HG03196 (cell line): ENCODE measurements around the gene RYR3.

ENCODE experiments used
- ATAC-seq: cut with Tn5 transposase; IDR thresholded peaks from one replicate; pipeline ENCODE4 v1.9.1; 2021; ENCODE audit not compliant: unreplicated experiment

Gene RYR3

DNA sequence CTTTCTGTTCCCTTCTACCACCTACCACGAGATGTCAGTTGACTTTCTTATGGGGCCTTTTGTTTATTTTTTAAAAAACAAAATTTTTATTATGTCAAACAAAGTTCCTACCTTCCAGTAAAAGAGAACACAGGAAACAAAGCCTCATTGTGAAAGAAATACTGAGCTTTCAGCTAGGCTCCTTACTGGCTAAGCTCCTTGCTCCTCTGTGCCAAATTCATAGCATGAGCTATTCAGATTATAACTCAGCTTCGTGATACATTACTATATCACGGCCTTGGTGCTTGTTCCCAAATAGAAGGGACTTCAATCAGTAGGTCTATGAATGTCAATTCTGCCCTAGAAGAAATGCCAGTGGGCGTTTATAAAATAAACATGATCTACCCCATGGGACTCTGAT is 511.7 kb downstream of the RYR3 start:
- no peak for ATAC-seq

DNA sequence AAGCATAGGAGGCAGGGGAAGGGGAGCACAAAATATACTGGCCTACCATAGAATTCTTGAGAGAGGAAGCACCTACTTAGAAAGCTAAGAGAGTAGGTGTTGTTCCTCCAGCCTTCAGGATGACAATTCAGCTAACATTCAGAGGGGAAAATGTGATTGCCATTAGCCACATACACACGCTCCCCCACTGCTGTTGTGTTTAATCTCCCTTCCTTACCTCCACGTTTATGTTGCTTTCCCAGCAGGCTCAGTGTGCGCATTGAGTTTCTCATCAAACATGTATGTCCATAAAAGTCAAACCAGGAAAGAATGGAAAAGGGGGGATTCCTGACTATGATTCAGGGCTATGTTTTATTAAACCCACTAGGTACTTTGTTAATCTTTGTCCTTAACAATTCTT is 512.4 kb downstream of the RYR3 start:
- ATAC-seq, result no peak

DNA sequence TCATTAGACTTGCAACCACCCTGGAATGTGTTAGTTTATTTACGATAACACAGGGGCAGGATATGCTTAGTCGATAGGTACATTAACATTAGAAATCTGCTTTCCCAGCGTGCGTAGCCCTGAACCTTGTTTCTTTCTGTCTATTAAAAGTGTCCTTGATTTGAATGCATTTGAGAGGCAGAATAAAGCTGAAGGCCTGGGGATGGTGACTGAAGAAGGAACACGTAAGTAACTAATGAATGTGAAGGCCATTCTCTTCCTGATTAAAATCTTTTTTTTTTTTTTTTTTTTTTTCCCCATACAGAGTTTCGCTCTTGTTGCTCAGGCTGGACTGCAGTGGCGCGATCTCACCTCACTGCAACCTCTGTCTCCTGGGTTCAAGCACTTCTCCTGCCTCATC is 514.7 kb downstream of the RYR3 start:
- no peak for ATAC-seq

DNA sequence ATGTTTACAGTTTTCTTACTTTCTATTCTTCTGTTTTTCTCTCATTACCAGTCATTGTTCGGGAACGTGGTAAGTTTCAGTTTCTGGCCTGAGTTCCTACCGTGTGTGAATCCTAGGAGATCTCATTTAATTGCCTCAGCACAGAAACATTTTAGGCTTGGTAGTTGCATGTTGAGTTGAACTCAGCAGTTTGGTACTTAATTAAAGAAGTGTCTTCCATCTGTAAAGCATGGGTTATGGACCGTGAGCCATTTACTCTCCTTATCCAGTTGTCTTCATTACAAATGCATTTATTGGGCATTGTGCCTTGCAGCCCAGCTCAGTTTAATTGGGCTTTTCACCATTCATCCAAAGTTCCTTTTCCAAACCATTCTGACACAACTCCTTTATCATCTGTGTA is 515.4 kb downstream of the RYR3 start:
- no peak for ATAC-seq

DNA sequence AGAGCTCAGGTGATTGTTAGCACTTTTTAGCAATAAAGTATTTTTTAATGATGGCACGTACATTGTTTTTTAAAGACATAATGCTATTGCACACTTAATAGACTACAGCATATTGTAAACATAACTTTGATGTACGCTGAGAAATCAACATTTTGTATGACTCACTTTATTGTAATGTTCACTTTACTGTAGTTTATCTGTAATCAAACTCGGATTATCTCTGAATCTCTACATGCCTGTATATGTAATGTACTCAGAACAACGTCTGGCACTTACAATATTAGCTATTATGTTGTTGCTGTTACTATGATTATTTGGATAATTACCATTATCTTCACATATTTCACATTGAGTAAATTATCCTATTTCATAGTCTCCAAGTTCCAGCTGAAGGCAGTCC is 519.6 kb downstream of the RYR3 start:
- ATAC-seq, result no peak

DNA sequence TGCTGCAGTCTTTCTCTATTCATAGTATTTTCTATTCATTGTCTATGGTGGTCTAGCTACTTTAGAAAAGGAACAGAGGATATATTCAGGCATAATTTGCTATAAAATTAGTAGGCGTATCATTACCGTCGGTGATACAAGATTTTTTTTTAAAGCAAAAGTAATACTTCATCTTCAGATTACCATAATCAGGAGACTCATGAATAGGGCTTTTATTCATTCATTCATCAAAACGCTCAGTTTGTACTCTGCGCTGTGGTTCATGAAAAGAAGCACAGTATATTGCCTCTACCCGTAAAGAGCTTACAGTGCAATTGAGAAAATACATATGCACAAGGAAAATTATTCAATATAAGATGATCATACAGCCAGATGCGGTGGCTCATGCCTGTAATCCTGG is 520.9 kb downstream of the RYR3 start:
- no peak for ATAC-seq

DNA sequence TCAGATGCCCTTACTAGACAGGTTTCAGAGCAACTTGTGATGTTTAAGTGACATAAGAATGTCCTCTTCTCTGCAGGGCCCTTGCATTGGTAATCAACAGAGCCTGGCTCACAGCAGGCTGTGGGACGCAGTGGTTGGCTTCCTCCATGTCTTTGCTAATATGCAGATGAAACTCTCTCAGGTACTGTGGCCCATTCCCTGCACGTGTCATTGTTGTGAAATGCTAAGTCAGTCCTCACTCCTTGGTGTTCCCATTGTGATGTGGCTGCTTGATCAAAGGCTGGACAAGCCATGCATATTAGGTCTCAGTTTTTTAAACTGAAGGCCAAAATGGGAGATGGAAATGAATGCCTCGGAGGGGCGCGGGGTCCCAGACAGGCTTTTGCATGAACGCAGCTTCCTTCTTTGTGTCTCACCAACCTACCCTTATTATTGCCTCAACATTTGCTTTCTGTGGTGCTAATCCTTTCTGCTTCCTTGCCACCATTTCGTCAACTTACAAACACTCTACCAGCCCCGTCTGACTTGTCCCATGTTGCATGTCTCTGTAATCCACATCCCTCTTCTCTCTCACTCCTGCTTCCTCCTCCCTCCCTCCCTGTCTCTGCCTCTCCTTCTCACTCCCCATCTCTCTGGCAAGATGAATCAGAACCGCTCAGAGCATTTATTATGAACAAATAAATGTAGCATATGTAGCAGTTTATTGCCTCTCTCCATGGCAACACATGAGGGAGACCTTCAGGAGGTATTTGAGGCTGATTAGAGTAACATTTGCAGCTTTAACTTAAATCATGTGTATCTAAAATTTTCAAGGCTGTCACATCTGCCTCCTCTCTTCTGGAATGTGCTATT is 524.4 kb downstream of the RYR3 start:
- no peak for ATAC-seq

DNA sequence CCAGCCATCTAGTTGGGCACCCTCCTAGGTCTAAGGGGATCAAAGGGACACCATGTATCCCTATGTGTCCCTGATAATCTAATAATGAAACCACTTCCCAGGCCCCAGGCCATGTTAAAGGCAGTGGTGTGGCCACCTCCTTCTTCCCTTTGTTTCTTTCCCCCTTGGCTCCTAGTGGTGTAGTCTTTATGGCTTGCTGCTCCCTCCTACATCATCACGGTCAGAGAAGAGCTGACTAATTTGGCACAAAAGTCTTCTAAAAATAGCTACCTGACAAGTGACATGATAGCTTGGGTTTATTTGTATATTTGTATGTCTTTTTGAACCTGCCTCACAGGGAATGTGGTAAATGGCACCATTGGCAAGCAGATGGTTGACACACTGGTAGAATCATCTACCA is 526.5 kb downstream of the RYR3 start:
- no peak for ATAC-seq

DNA sequence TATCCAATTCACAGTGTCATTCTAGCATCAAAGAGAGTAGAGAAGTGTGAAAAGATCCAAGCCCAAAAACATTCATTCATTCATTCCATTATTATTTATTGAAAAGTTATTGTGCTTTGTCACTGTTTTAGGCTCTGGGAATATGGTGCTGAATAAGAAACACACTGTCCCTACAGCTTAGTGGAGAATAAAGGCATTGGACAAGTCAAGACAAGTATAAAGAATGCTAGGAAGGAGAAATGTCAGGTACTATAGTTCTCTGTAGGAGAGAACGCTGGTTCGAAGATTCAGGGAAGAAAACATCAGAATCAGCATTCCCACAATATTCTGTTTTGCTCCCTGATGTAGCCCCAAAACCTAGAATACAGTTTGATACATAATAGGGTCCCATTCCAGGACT is 528.8 kb downstream of the RYR3 start:
- no peak for ATAC-seq

DNA sequence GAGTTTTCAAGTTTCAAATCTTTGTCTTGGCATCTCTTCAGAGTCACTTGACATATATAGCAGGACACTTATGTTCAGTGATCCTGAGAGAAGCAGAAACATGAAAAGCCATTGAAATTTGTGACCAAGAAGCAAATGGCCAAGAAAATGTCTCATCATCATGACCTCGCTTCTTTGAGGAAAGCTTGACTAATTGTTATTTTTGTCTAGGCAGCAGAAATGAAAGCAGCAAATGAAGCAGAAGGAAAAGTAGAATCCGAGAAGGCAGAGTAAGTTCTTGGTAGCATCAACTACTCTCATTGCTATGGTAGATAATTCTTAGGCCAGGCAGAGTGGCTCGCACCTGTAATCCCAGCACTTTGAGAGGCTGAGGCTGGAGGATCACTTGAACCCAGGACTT is 529.8 kb downstream of the RYR3 start:
- ATAC-seq, result no peak

DNA sequence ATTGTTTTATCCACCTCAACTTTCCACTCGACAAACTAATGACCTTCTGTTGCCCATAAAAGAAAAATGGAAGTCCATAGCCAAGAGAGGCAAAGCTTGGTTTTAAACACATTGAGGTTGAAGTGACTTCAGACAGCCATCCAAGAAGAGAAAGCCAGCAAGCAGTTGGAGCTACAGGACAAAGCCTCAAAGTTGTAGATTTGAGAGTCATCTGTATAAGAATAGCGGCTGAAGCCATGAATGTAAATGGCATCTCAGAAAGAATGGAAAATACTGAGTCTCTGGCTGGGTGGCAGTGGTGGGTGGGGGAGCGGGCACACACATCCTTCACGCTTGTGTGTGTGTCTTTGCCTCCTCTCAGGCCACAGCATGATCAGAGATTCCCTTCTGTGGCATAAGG is 533.4 kb downstream of the RYR3 start:
- ATAC-seq, result no peak

DNA sequence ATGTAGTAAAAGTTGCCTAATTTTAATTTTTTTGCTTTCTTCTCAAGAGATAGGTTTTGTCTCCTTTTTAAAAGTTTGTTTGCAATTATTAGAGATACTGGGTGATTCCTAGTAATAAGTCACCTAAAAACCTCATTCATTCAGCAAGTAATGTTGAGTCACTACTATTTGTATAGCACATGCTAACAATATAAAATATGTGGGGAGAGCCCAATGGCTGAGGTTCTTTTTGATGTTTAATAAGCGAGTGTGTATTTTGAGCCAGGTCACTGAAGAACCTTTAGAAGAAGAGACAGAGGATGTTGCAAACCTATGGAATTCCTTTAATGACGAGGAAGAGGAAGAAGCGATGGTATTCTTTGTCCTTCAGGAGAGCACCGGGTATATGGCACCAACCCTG is 533.8 kb downstream of the RYR3 start:
- ATAC-seq, result no peak

DNA sequence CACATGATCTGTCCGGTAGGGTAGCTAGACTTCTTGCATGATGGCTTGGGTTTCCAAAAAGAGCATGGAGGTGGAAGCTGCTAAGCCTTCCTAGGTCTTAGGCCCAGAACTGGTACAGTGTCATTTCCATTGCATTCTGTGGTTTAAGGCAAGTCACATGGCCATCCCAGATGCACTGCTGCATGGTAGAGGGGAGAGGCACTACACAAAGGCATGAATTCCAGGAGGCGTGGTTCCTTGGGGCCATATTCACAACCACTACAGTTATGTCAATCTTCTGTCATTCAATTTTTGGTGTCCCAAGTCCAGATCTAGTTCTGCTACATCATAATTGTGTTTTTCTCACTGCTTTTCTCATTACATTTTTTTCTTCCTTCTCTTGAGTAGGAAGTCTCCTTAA is 535.4 kb downstream of the RYR3 start:
- no peak for ATAC-seq

DNA sequence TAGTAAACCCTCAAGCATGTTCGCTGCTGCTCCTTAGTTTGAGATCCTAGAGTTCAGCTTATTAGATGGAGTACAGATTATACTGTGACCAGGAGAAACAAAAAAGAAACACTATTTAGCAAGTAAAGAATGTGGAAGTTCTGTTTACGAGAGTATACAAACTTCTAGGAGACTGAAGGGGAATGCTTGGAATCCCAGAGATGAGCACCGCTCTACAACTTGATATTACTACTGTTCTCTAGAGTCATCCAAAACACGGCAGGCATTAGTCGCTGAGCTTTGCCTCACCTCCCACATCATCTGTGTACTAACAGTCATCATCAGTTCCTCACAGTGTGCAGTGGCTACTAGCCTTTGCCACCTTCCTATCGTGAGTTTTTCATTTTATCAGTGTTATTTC is 536.1 kb downstream of the RYR3 start:
- ATAC-seq, result no peak

DNA sequence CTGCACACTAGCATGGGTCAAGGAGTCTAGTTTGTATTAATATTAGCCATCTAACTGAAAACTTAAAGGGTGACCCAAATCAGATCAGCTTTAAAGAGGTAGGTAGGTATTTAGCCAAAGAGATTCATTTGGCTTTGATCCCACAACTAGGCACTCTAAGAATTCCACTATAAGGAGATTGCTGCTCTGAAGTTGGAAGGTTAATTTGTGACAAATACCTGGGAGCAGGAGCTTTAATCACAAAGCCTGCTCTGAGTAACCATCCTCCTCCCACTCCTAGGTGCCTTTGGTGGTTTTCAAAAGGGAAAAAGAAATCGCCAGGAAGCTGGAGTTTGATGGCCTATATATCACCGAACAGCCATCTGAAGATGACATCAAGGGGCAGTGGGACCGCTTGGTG is 537.2 kb downstream of the RYR3 start:
- no peak for ATAC-seq

DNA sequence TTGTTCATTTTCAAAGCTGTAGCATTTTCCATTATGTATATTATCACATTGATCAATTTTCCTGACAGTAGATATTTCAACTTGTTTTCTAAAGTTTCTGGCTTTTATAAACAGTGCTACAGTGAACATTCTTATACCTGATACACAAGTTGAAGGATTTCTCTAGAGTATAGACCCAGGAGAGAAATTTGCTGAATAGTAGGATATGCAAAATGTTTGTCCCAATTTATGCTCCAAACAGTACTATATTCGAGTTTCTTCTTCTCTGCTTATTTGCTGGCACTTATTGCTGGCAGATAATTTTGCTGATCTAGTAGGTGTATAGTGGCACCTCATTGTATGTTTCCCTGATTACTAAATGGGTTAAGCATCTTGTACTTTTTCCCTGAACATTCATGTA is 540.3 kb downstream of the RYR3 start:
- ATAC-seq, result no peak

DNA sequence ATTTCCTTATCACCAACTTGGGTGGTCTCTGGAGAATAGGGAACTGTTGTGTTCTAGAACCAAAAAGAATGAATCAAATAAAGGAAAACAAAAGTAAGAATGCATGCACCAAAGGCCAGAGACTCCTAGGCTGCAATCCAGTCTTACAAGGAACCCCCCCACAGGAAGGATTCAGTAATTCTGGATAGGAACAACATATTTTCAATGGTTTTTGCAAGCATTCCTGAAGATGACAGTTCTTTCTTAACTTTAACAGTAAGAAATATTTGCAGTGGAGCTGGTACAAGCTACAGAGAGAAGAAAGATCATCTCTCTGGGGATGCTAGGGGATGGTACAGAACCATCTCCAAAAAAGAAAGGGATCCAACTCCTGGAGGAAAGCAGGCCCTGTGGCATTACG is 541.3 kb downstream of the RYR3 start:
- ATAC-seq, result no peak

DNA sequence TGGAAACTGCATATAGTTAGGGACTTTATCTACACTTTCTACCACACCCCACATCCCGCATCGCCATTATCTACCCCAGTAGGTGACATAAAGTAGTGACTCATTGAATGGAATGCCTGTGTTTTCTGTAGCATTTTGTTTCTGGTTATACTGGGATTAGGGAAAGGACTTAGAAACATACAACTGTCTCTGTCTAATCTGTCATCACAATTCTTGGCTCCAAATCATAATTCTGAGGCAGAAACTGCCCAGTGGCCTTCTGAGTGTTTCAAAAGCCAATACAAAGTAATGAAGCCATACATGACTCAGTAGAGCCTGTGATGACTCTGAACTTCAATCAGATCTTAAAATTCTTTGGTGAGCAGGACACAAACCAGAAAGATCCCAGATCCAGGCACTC is 541.8 kb downstream of the RYR3 start:
- no peak for ATAC-seq

DNA sequence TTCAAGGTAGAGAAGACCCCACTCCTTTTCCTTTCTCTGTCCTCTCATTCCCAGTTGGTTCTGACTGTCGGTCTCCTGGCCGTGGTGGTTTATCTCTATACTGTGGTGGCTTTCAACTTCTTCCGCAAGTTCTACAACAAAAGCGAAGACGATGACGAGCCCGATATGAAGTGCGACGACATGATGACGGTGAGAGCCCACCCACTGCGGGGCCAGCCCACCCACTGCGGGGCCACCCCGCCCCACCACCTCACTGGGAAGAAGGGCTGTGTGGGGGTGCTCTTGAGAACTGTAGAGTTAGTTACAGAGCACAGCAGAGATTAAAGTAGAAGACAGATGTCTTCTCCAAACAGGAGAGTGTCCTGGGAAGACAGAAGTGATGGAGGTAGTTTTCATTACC is 547.0 kb downstream of the RYR3 start:
- ATAC-seq, result no peak

DNA sequence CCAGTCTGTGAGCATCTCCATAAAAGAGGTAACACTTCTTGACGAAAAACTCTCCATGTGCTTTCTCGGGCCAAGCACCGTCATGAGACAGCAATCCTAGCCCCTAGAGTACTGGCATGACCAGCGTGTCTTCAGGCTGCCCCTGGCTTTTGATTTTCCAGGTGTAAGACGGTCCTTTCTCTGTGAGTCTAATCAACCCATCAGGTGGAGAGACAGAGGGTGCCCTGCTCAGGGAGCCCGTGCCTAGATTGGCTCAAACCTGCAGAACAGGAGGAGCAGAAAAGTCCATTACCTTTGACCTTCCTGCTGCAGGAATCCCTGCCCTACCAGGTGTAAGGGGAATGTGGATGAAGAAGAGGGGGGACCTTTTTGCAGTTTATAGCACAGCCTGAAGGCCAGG is 548.1 kb downstream of the RYR3 start:
- no peak for ATAC-seq

DNA sequence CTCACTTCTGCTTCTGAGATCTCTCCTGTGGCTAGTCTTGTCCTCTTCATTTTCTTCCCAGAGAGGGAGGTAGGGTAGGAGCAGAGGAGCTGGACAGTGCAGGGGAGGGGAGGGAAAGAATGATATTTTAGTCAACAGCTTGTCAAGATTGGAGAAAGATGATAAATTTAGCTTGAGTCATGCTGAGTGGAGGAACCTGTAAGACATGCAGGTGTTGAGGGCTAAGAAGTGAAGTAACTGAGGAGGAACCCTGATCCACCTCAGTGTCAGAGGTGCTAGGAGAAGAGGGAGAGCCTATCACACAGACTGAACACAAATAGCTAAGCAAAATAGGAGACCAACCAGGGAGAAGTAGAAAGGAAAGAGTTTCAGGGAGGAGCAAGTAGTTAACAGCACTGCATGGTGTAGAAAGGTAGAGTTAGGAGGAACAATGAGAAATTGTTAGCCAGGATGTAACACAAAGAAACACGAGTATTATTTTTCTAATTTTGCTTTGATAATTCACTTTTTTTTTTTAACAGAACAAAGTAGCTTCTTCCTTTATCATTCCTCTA is 549.3 kb downstream of the RYR3 start:
- no peak for ATAC-seq

DNA sequence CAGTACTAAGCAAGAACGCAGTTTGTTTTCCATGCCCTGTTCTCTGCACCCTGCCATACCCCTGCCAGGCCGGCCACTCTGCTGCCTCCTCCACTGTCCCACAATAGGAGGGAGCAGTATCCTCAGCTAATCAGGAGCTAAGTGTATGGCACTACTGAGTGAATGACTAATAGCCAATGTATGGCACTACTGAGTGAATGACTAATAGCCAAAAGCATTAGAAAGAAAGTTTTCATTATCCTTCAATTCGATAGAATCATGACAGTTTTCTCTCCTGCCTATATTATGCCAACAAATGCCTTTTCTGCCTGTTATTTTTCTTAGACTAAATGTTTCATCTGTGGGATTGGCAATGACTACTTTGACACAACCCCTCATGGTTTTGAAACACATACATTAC is 550.0 kb downstream of the RYR3 start:
- no peak for ATAC-seq
